Measurements from ENCODE around the gene KAT6B. TPM values are rescaled to one million over a fixed set of nuclear protein-coding genes. Genes with fewer than 3 reads are reported as not detected.
A peak's percentile ranks its signal among the peaks of the same experiment; 100 is the strongest.

The KAT6B gene
- total RNA-seq, 5 donors from 2014 or later (not counting 1 experiment from before 2014, with no cell fraction given), result 46.2 to 94.4 (median 52.4) TPM

- Histone ChIP-seq H3K27ac (ENCODE audit: low read length) (no peak overlapping the region), H3K9me3 (no peaks in the 10 kb centered on the region), H3K27me3 (replicated peaks in 1 of 2; ENCODE audit: control insufficient read depth in 2 of 2, extremely low read depth in 1 of 2, insufficient read depth in 2 of 2, low read length in 1 of 2) (no peaks in the 10 kb centered on the region), H3K4me1 (ENCODE audit: control insufficient read depth in 1 of 2, extremely low read depth in 1 of 2, insufficient read depth in 2 of 2, low read length in 2 of 2) (peaks cover 5 to 12% of the 10 kb centered on the region in 2 experiments), H3K36me3 (ENCODE audit: control insufficient read depth in 2 of 2, extremely low read depth in 1 of 2, insufficient read depth in 1 of 2, low read length in 1 of 2) (no peaks in the 10 kb centered on the region), H3K4me3 (ENCODE audit: control insufficient read depth in 1 of 2, extremely low read depth in 1 of 2, low read length in 1 of 2) (no peak overlapping the region)
- Mint-ChIP-seq H3K9me3 (no peaks in the 10 kb centered on the region), H3K4me3 (no peak overlapping the region), H3K4me1 (peaks cover 55 to 73% (median 69%) of the 10 kb centered on the region in 3 donors), H3K27ac (no peak overlapping the region), H3K27me3 (no peaks in the 10 kb centered on the region), H3K36me3 (no peaks in the 10 kb centered on the region)
- no peak for DNase-seq
- CTCF ChIA-PET, result no interaction called here
- 80% methylated on average over 1 of the region's 3 CpGs for WGBS (ENCODE audit: insufficient coverage)
- ATAC-seq (replicated peaks in 1 of 4), result no peak
- POLR2A ChIA-PET, result interaction anchor here in 1 of 2 donors (0.6 kb wide), 1 partner anchor 52 kb away, joined by 6 read pairs; no protein-coding TSS in a partner anchor
Observed at GRCh38 chr10:74882831-74883230, 56.4 kb downstream of the KAT6B start.

- Mint-ChIP-seq H3K4me1 (peaks cover 61 to 79% (median 69%) of the 10 kb centered on the region in 3 donors), H3K9me3 (no peaks in the 10 kb centered on the region), H3K27ac (no peak overlapping the region), H3K4me3 (no peak overlapping the region), H3K36me3 (no peaks in the 10 kb centered on the region), H3K27me3 (no peaks in the 10 kb centered on the region)
- ATAC-seq (replicated peaks in 1 of 4) (no peak), DNase-seq (no peak)
- POLR2A ChIA-PET, result interaction anchor here in 1 of 2 donors (0.6 kb wide), 1 partner anchor 52 kb away, joined by 6 read pairs; no protein-coding TSS in a partner anchor
- H3K4me3 ChIP-seq (ENCODE audit: control insufficient read depth in 1 of 2, extremely low read depth in 1 of 2, low read length in 1 of 2), result no peak overlapping the region
- CTCF ChIA-PET, result no interaction called here
- peaks cover 5 to 13% of the 10 kb centered on the region in 2 experiments for H3K4me1 ChIP-seq (ENCODE audit: control insufficient read depth in 1 of 2, extremely low read depth in 1 of 2, insufficient read depth in 2 of 2, low read length in 2 of 2)
- H3K9me3 ChIP-seq, result no peaks in the 10 kb centered on the region
- H3K27ac ChIP-seq (ENCODE audit: low read length), result no peak overlapping the region
- no peaks in the 10 kb centered on the region for H3K36me3 ChIP-seq (ENCODE audit: control insufficient read depth in 2 of 2, extremely low read depth in 1 of 2, insufficient read depth in 1 of 2, low read length in 1 of 2)
- WGBS (ENCODE audit: insufficient coverage), result no CpG with 5 or more reads among the region's 1 CpG
- H3K27me3 ChIP-seq (replicated peaks in 1 of 2; ENCODE audit: control insufficient read depth in 2 of 2, extremely low read depth in 1 of 2, insufficient read depth in 2 of 2, low read length in 1 of 2), result no peaks in the 10 kb centered on the region
Observed at GRCh38 chr10:74883428-74883827, 57.0 kb downstream of the KAT6B start.

- no peaks in the 10 kb centered on the region for H3K9me3 Mint-ChIP-seq
- H3K36me3 Mint-ChIP-seq, result no peaks in the 10 kb centered on the region
- ChIA-PET POLR2A (no interaction called here), CTCF (interaction anchor here (0.6 to 0.7 kb wide), 2 partner anchors 58 to 754 kb away, joined by 3 read pairs; no protein-coding TSS in a partner anchor)
- peak overlapping the region in 1 of 2 donors; percentile 52 for H3K27ac Mint-ChIP-seq
- Histone ChIP-seq H3K27me3 (replicated peaks in 1 of 2; ENCODE audit: control insufficient read depth in 2 of 2, extremely low read depth in 1 of 2, insufficient read depth in 2 of 2, low read length in 1 of 2) (no peaks in the 10 kb centered on the region), H3K4me1 (ENCODE audit: control insufficient read depth in 1 of 2, extremely low read depth in 1 of 2, insufficient read depth in 2 of 2, low read length in 2 of 2) (peaks cover 5 to 13% of the 10 kb centered on the region in 2 experiments), H3K9me3 (no peaks in the 10 kb centered on the region), H3K36me3 (ENCODE audit: control insufficient read depth in 2 of 2, extremely low read depth in 1 of 2, insufficient read depth in 1 of 2, low read length in 1 of 2) (no peaks in the 10 kb centered on the region), H3K4me3 (ENCODE audit: control insufficient read depth in 1 of 2, extremely low read depth in 1 of 2, low read length in 1 of 2) (no peak overlapping the region), H3K27ac (ENCODE audit: low read length) (no peak overlapping the region)
- no peaks in the 10 kb centered on the region for H3K27me3 Mint-ChIP-seq
- no peak overlapping the region for H3K4me3 Mint-ChIP-seq
- ATAC-seq (replicated peaks in 1 of 4) (no peak), DNase-seq (no peak)
- 100% methylated on average over 1 of the region's 2 CpGs for WGBS (ENCODE audit: insufficient coverage)
- H3K4me1 Mint-ChIP-seq, result peaks cover 63 to 76% (median 71%) of the 10 kb centered on the region in 3 donors
Observed at GRCh38 chr10:74887614-74888284, 61.3 kb downstream of the KAT6B start.

GRCh38 chr10:74888962-74889661 is 62.7 kb downstream of the KAT6B start:
- H3K27ac Mint-ChIP-seq, result peak overlapping the region; percentile 36 to 47
- H3K4me3 ChIP-seq (ENCODE audit: control insufficient read depth in 1 of 2, extremely low read depth in 1 of 2, low read length in 1 of 2), result no peak overlapping the region
- H3K27ac ChIP-seq (ENCODE audit: low read length), result no peak overlapping the region
- H3K9me3 ChIP-seq, result no peaks in the 10 kb centered on the region
- no peaks in the 10 kb centered on the region for H3K27me3 ChIP-seq (replicated peaks in 1 of 2; ENCODE audit: control insufficient read depth in 2 of 2, extremely low read depth in 1 of 2, insufficient read depth in 2 of 2, low read length in 1 of 2)
- ATAC-seq (replicated peaks in 1 of 4) (no peak), DNase-seq (no peak)
- ChIA-PET POLR2A (interaction anchor here in 1 of 2 donors (0.6 kb wide), 1 partner anchor 1793 kb away, joined by 3 read pairs; the partner anchor contains the start of gene P4HA1), CTCF (no interaction called here)
- no peaks in the 10 kb centered on the region for H3K36me3 ChIP-seq (ENCODE audit: control insufficient read depth in 2 of 2, extremely low read depth in 1 of 2, insufficient read depth in 1 of 2, low read length in 1 of 2)
- no peaks in the 10 kb centered on the region for H3K36me3 Mint-ChIP-seq
- 100% methylated on average over 1 of the region's 6 CpGs for WGBS (ENCODE audit: insufficient coverage)
- H3K27me3 Mint-ChIP-seq, result no peaks in the 10 kb centered on the region
- H3K4me3 Mint-ChIP-seq, result no peak overlapping the region
- no peaks in the 10 kb centered on the region for H3K9me3 Mint-ChIP-seq
- H3K4me1 Mint-ChIP-seq, result peaks cover 58 to 72% (median 62%) of the 10 kb centered on the region in 3 donors
- peaks cover 5 to 13% of the 10 kb centered on the region in 2 experiments for H3K4me1 ChIP-seq (ENCODE audit: control insufficient read depth in 1 of 2, extremely low read depth in 1 of 2, insufficient read depth in 2 of 2, low read length in 2 of 2)

- Mint-ChIP-seq H3K9me3 (no peaks in the 10 kb centered on the region), H3K27me3 (no peaks in the 10 kb centered on the region), H3K4me1 (peaks cover 61 to 77% (median 64%) of the 10 kb centered on the region in 3 donors), H3K27ac (peak overlapping the region; percentile 47 to 62), H3K4me3 (no peak overlapping the region), H3K36me3 (peaks cover 4% of the 10 kb centered on the region)
- ChIA-PET CTCF (no interaction called here), POLR2A (interaction anchor here in 1 of 2 donors (0.6 kb wide), 1 partner anchor 1793 kb away, joined by 3 read pairs; the partner anchor contains the start of gene P4HA1)
- Histone ChIP-seq H3K9me3 (no peaks in the 10 kb centered on the region), H3K27me3 (replicated peaks in 1 of 2; ENCODE audit: control insufficient read depth in 2 of 2, extremely low read depth in 1 of 2, insufficient read depth in 2 of 2, low read length in 1 of 2) (no peaks in the 10 kb centered on the region), H3K4me3 (ENCODE audit: control insufficient read depth in 1 of 2, extremely low read depth in 1 of 2, low read length in 1 of 2) (no peak overlapping the region), H3K4me1 (ENCODE audit: control insufficient read depth in 1 of 2, extremely low read depth in 1 of 2, insufficient read depth in 2 of 2, low read length in 2 of 2) (peaks cover 5 to 13% of the 10 kb centered on the region in 2 experiments), H3K27ac (ENCODE audit: low read length) (no peak overlapping the region), H3K36me3 (ENCODE audit: control insufficient read depth in 2 of 2, extremely low read depth in 1 of 2, insufficient read depth in 1 of 2, low read length in 1 of 2) (no peaks in the 10 kb centered on the region)
- ATAC-seq (replicated peaks in 1 of 4) (no peak), DNase-seq (no peak)
Observed at GRCh38 chr10:74889662-74889998, 63.2 kb downstream of the KAT6B start.

- Mint-ChIP-seq H3K27ac (peak overlapping the region in 1 of 2 donors; percentile 4), H3K9me3 (no peaks in the 10 kb centered on the region), H3K4me3 (no peak overlapping the region), H3K36me3 (peaks cover 4% of the 10 kb centered on the region), H3K27me3 (no peaks in the 10 kb centered on the region), H3K4me1 (peaks cover 65 to 82% (median 68%) of the 10 kb centered on the region in 3 donors)
- ChIA-PET POLR2A (no interaction called here), CTCF (interaction anchor here in 1 of 2 donors (0.5 to 1.6 kb wide), 2 partner anchors 13 to 129 kb away, joined by 3 to 6 read pairs; no protein-coding TSS in a partner anchor)
- 89% methylated on average over 3 of the region's 7 CpGs for WGBS (ENCODE audit: insufficient coverage)
- no peak overlapping the region for H3K4me3 ChIP-seq (ENCODE audit: control insufficient read depth in 1 of 2, extremely low read depth in 1 of 2, low read length in 1 of 2)
- H3K36me3 ChIP-seq (ENCODE audit: control insufficient read depth in 2 of 2, extremely low read depth in 1 of 2, insufficient read depth in 1 of 2, low read length in 1 of 2), result no peaks in the 10 kb centered on the region
- peaks cover 5 to 13% of the 10 kb centered on the region in 2 experiments for H3K4me1 ChIP-seq (ENCODE audit: control insufficient read depth in 1 of 2, extremely low read depth in 1 of 2, insufficient read depth in 2 of 2, low read length in 2 of 2)
- no peak overlapping the region for H3K27ac ChIP-seq (ENCODE audit: low read length)
- H3K9me3 ChIP-seq, result no peaks in the 10 kb centered on the region
- DNase-seq (no peak), ATAC-seq (replicated peaks in 1 of 4) (no peak)
- no peaks in the 10 kb centered on the region for H3K27me3 ChIP-seq (replicated peaks in 1 of 2; ENCODE audit: control insufficient read depth in 2 of 2, extremely low read depth in 1 of 2, insufficient read depth in 2 of 2, low read length in 1 of 2)
Observed at GRCh38 chr10:74890460-74890859, 64.1 kb downstream of the KAT6B start.

Measured in T-cell (primary cell).